ENCODE measurements around the gene LDLRAD4. TPM values are rescaled to one million over a fixed set of nuclear protein-coding genes. Genes with fewer than 3 reads are reported as not detected.

Gene LDLRAD4
- total and polyA plus RNA-seq, 8 donors = 14.1 to 26.6 (median 18.8) TPM

DNA sequence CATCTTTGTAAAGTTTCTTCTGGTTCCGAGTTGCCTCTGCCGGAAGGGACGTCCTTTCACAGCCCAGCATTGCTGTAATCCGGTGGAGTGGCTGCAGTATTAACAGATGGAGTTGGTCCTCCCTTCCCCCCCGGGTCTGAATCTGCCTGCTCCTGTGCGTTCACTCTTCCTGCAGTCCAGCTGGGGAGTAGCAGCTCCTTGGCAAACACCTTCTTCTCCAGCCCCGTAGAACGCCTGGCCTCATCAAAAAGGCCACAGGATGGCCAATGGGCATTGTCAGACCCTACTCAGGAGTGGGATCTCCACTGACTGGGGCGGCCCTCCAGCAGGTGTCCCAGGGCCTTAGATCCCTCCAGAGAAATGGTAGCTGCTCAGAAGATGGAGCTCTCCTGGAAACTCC is 273.8 kb downstream of the LDLRAD4 start:
- Histone ChIP-seq H3K27me3 (no peaks in the 10 kb centered on the region), H3K9me3 (no peaks in the 10 kb centered on the region), H3K36me3 (peaks cover 0 to 4% of the 10 kb centered on the region in 2 donors), H3K4me1 (no peaks in the 10 kb centered on the region), H3K4me3 (no peak overlapping the region), H3K27ac (no peak overlapping the region)
- TF ChIP-seq, protein P1, sequence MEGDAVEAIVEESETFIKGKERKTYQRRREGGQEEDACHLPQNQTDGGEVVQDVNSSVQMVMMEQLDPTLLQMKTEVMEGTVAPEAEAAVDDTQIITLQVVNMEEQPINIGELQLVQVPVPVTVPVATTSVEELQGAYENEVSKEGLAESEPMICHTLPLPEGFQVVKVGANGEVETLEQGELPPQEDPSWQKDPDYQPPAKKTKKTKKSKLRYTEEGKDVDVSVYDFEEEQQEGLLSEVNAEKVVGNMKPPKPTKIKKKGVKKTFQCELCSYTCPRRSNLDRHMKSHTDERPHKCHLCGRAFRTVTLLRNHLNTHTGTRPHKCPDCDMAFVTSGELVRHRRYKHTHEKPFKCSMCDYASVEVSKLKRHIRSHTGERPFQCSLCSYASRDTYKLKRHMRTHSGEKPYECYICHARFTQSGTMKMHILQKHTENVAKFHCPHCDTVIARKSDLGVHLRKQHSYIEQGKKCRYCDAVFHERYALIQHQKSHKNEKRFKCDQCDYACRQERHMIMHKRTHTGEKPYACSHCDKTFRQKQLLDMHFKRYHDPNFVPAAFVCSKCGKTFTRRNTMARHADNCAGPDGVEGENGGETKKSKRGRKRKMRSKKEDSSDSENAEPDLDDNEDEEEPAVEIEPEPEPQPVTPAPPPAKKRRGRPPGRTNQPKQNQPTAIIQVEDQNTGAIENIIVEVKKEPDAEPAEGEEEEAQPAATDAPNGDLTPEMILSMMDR (IDR thresholded peaks at IDR 0.05) = no peak
- no peak for DNase-seq
- no peak for ATAC-seq
- intact Hi-C loops (cut with DNase I) = no loop called here

DNA sequence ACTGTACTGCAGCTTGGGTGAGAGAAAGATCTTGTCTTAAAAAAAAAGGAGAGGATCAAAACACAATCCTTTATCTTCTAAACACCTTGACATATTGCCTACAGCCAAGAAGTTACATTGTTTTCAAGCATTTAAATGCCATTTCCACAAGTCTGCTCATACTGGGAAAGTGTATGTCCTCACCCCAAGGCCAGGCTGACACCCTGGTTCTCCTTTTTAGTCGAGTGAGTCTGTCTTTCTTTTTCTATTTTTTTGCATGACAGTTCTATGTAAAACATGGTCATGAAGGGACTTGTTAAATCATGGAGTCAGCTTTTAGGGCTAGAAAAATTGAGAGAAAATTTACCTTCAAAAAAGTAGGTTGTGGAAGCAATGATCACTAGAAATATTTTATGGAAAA is 274.5 kb downstream of the LDLRAD4 start:
- Histone ChIP-seq H3K4me1 (no peaks in the 10 kb centered on the region), H3K36me3 (no peaks in the 10 kb centered on the region), H3K27me3 (no peaks in the 10 kb centered on the region), H3K27ac (no peak overlapping the region), H3K9me3 (no peaks in the 10 kb centered on the region), H3K4me3 (no peak overlapping the region)
- TF ChIP-seq, protein P1 (IDR thresholded peaks at IDR 0.05) = no peak
- no peak for DNase-seq
- intact Hi-C loops (cut with DNase I) = no loop called here
- ATAC-seq = no peak

- intact Hi-C loops (cut with DNase I) = no loop called here
- Histone ChIP-seq H3K27ac (no peak overlapping the region), H3K27me3 (no peaks in the 10 kb centered on the region), H3K36me3 (no peaks in the 10 kb centered on the region), H3K4me1 (no peaks in the 10 kb centered on the region), H3K9me3 (no peaks in the 10 kb centered on the region), H3K4me3 (no peak overlapping the region)
- TF ChIP-seq, protein P1 (IDR thresholded peaks at IDR 0.05) = no peak
- ATAC-seq (no peak), DNase-seq (no peak)
Measured at GRCh38 chr18:13493725-13494124, 275.2 kb downstream of the LDLRAD4 start.

DNA sequence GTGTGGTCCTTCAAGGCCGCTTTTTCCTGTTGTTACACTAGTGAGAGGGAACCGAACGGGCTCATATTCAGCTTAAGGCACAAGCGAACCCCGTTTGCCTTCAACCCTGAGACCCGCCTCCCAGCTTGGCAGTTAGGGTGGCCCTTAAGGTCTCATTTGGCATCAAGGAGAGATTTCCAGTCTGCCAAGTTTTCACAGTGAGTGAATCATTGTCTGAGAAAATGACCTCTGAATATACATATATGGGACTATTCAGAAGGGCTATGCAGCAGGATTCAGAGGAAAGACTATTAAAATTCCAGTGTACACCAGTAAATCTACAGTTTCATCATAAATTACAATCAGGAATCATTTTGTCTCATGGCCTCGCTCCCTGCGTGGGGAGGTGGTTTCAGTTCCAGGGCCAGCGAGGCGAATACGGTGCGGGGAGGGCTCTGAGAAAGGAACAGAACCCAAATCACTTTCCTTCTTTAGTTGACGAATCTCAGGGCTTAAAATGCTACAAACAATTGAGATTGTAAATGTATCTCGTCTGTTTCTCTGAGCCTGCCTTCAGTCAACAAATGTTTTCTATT is 276.4 kb downstream of the LDLRAD4 start:
- H3K4me3 ChIP-seq = no peak overlapping the region
- ATAC-seq (no peak), DNase-seq (no peak)
- intact Hi-C loops (cut with DNase I) = no loop called here
- TF ChIP-seq, protein P1 (IDR thresholded peaks at IDR 0.05) = no peak
- no peak overlapping the region for H3K27ac ChIP-seq
- no peaks in the 10 kb centered on the region for H3K36me3 ChIP-seq
- H3K27me3 ChIP-seq = no peaks in the 10 kb centered on the region
- H3K4me1 ChIP-seq = no peaks in the 10 kb centered on the region
- no peaks in the 10 kb centered on the region for H3K9me3 ChIP-seq

GRCh38 chr18:13495961-13496360 is 277.4 kb downstream of the LDLRAD4 start:
- TF ChIP-seq, protein P1 (IDR thresholded peaks at IDR 0.05) = no peak
- Histone ChIP-seq H3K4me1 (peaks cover 3 to 5% of the 10 kb centered on the region in 2 donors), H3K36me3 (no peaks in the 10 kb centered on the region), H3K27me3 (no peaks in the 10 kb centered on the region), H3K27ac (no peak overlapping the region), H3K4me3 (no peak overlapping the region), H3K9me3 (no peaks in the 10 kb centered on the region)
- DNase-seq (no peak), ATAC-seq (no peak)
- intact Hi-C loops (cut with DNase I) = no loop called here
